Left forelimb (tissue), 1 donor: ENCODE measurements around the gene COL17A1.

Experiments used
- DNase-seq: peaks from one replicate; pipeline ENCODE4 v3.0.0-alpha.2; 2018; ENCODE audit warnings: low spot score

COL17A1 gene

GRCh38 chr10:103986360-103986759 is 99.3 kb downstream of the COL17A1 start:
- DNase-seq = no peak

- DNase-seq = no peak
Observed at GRCh38 chr10:103985726-103986125, 100.0 kb downstream of the COL17A1 start.

- no peak for DNase-seq
Observed at GRCh38 chr10:103983367-103983911, 102.2 kb downstream of the COL17A1 start.

DNA sequence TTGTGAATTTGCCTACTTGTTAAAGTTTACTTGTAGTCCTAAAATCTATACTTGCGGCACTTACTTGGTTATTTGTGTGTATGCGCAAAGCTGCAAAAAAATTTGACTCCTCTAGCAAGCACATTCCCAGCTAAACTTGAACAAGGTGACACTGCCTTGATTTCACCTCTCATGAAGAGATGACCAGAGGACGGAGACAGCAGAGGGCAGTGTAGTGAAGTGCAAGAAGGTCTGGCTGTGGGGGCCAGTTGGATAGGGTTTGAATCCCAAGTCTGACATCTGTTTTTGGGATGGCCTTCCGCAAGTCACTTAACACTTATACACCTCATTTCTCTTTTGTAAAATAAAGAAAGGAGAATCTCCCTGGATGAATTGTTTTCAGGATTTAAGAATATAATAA is 103.0 kb downstream of the COL17A1 start:
- DNase-seq = no peak
